Measurements from ENCODE around the gene TBCK. TPM values are rescaled to one million over a fixed set of nuclear protein-coding genes. Genes with fewer than 3 reads are reported as not detected.

The TBCK gene
- total and polyA plus RNA-seq, 4 donors = 4.9 to 25.5 (median 15.8) TPM

DNA sequence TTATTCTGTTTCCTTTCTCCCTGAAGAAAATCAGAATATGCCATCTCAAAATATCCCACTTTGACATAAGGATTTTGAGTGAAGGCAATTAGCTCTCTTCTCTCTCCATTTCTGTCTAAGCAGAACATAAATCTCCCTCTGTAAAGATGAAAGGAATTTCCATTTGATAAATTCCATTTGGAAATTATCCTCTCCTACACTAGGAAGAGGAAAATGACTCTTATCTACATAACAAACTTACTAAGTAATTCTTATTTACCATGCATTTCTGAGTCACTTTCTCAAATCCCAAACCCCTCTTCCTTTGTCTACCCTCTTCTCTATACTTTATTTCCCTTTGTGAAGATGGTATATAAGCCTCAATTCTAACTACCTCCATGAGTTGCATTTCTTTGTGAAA is 11.4 kb downstream of the TBCK start:
- H3K27me3 ChIP-seq (ENCODE audit: control insufficient read depth in 4 of 4, insufficient read depth in 4 of 4, low read length in 3 of 4) = no peaks in the 10 kb centered on the region
- H3K9me3 ChIP-seq (ENCODE audit: control insufficient read depth in 4 of 4, low read length in 3 of 4) = no peaks in the 10 kb centered on the region
- H3K36me3 ChIP-seq (ENCODE audit: control insufficient read depth in 4 of 4, insufficient read depth in 3 of 4, low read depth in 1 of 4, low read length in 3 of 4) = peaks cover 0 to 6% (median 2%) of the 10 kb centered on the region in 4 donors
- DNase-seq (ENCODE audit: low spot score) = no peak
- H3K4me1 ChIP-seq (ENCODE audit: control insufficient read depth in 4 of 4, insufficient read depth in 4 of 4, low read length in 3 of 4) = peaks cover 0 to 1% (median 0%) of the 10 kb centered on the region in 4 donors
- H3K9ac ChIP-seq (ENCODE audit: low read depth in 1 of 2, low read length in 2 of 2) = no peak overlapping the region
- H3K4me3 ChIP-seq (ENCODE audit: low read depth in 1 of 3, low read length in 3 of 3) = no peak overlapping the region
- TF ChIP-seq, protein P1, sequence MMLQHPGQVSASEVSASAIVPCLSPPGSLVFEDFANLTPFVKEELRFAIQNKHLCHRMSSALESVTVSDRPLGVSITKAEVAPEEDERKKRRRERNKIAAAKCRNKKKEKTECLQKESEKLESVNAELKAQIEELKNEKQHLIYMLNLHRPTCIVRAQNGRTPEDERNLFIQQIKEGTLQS (IDR thresholded peaks at IDR 0.05) = no peak
- TF ChIP-seq RAD21 (IDR thresholded peaks at IDR 0.05) (no peak), TAF1 (conservative IDR thresholded peaks at IDR 0.05) (no peak), RXRA (IDR thresholded peaks at IDR 0.05) (no peak), FOXA1 (IDR thresholded peaks at IDR 0.05) (no peak), GABPA (IDR thresholded peaks at IDR 0.05 in 1 of 2, conservative IDR thresholded peaks at IDR 0.05 in 1 of 2) (no peak), EGR1 (IDR thresholded peaks at IDR 0.05; ENCODE audit: low read depth in 2 of 2) (no peak), FOXA2 (IDR thresholded peaks at IDR 0.05) (no peak), HNF4G (IDR thresholded peaks at IDR 0.05) (no peak), NR2F2 (IDR thresholded peaks at IDR 0.05) (no peak), HNF4A (conservative IDR thresholded peaks at IDR 0.05) (no peak), YY1 (IDR thresholded peaks at IDR 0.05) (no peak), SP1 (IDR thresholded peaks at IDR 0.05) (no peak), JUND (IDR thresholded peaks at IDR 0.05) (no peak)
- TF ChIP-seq, protein P2, sequence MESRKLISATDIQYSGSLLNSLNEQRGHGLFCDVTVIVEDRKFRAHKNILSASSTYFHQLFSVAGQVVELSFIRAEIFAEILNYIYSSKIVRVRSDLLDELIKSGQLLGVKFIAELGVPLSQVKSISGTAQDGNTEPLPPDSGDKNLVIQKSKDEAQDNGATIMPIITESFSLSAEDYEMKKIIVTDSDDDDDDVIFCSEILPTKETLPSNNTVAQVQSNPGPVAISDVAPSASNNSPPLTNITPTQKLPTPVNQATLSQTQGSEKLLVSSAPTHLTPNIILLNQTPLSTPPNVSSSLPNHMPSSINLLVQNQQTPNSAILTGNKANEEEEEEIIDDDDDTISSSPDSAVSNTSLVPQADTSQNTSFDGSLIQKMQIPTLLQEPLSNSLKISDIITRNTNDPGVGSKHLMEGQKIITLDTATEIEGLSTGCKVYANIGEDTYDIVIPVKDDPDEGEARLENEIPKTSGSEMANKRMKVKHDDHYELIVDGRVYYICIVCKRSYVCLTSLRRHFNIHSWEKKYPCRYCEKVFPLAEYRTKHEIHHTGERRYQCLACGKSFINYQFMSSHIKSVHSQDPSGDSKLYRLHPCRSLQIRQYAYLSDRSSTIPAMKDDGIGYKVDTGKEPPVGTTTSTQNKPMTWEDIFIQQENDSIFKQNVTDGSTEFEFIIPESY (IDR thresholded peaks at IDR 0.05) = no peak
- TF ChIP-seq, protein P3, sequence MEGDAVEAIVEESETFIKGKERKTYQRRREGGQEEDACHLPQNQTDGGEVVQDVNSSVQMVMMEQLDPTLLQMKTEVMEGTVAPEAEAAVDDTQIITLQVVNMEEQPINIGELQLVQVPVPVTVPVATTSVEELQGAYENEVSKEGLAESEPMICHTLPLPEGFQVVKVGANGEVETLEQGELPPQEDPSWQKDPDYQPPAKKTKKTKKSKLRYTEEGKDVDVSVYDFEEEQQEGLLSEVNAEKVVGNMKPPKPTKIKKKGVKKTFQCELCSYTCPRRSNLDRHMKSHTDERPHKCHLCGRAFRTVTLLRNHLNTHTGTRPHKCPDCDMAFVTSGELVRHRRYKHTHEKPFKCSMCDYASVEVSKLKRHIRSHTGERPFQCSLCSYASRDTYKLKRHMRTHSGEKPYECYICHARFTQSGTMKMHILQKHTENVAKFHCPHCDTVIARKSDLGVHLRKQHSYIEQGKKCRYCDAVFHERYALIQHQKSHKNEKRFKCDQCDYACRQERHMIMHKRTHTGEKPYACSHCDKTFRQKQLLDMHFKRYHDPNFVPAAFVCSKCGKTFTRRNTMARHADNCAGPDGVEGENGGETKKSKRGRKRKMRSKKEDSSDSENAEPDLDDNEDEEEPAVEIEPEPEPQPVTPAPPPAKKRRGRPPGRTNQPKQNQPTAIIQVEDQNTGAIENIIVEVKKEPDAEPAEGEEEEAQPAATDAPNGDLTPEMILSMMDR (IDR thresholded peaks at IDR 0.05; ENCODE audit: low read depth, low read length, missing input control) = no peak
- TF ChIP-seq, protein P4, sequence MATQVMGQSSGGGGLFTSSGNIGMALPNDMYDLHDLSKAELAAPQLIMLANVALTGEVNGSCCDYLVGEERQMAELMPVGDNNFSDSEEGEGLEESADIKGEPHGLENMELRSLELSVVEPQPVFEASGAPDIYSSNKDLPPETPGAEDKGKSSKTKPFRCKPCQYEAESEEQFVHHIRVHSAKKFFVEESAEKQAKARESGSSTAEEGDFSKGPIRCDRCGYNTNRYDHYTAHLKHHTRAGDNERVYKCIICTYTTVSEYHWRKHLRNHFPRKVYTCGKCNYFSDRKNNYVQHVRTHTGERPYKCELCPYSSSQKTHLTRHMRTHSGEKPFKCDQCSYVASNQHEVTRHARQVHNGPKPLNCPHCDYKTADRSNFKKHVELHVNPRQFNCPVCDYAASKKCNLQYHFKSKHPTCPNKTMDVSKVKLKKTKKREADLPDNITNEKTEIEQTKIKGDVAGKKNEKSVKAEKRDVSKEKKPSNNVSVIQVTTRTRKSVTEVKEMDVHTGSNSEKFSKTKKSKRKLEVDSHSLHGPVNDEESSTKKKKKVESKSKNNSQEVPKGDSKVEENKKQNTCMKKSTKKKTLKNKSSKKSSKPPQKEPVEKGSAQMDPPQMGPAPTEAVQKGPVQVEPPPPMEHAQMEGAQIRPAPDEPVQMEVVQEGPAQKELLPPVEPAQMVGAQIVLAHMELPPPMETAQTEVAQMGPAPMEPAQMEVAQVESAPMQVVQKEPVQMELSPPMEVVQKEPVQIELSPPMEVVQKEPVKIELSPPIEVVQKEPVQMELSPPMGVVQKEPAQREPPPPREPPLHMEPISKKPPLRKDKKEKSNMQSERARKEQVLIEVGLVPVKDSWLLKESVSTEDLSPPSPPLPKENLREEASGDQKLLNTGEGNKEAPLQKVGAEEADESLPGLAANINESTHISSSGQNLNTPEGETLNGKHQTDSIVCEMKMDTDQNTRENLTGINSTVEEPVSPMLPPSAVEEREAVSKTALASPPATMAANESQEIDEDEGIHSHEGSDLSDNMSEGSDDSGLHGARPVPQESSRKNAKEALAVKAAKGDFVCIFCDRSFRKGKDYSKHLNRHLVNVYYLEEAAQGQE (IDR thresholded peaks at IDR 0.05) = no peak
- TF ChIP-seq, protein P5, sequence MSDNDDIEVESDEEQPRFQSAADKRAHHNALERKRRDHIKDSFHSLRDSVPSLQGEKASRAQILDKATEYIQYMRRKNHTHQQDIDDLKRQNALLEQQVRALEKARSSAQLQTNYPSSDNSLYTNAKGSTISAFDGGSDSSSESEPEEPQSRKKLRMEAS (IDR thresholded peaks at IDR 0.05) = no peak
- H3K27ac ChIP-seq (ENCODE audit: low read depth in 1 of 2, low read length in 2 of 2) = no peak overlapping the region

Measured in liver (tissue), 9 donors.